Renal pelvis (tissue), 12 donors: Measurements from ENCODE around the gene EPN1. TPM values are rescaled to one million over a fixed set of nuclear protein-coding genes. Genes with fewer than 3 reads are reported as not detected.

ENCODE experiments used
- DNase-seq: peaks from one replicate; pipeline ENCODE4 v3.0.0-alpha.2; 2013
- long read RNA-seq, 16 experiments: transcript quantifications; one replicate each; lab custom pipeline, GENCODE V29; 2026
- polyA plus RNA-seq, 3 donors: library from polyadenylated mRNA; unstranded; fragments of 120-200 nt; gene quantifications; one replicate each; pipeline ENCODE4 v1.2.1, GENCODE V29; 2013; ENCODE audit not compliant: insufficient read length in 3 of 3

Gene EPN1
- polyA plus RNA-seq = 100 to 1,000 TPM; 123 to 173 (median 140) TPM
- long read RNA-seq, donor 1, full-length matches to known transcripts = 16 of 22 reads
- long read RNA-seq, donor 1, partial matches to known transcripts = 6 of 22 reads
- long read RNA-seq, donor 1, other reads (novel, unspliced or antisense) = 0 of 22 reads
- long read RNA-seq, donor 2, full-length matches to known transcripts = 15 of 49 reads
- long read RNA-seq, donor 2, partial matches to known transcripts = 24 of 49 reads
- long read RNA-seq, donor 2, other reads (novel, unspliced or antisense) = 10 of 49 reads
- long read RNA-seq, donor 3, full-length matches to known transcripts = 17 of 61 reads
- long read RNA-seq, donor 3, partial matches to known transcripts = 31 of 61 reads
- long read RNA-seq, donor 3, other reads (novel, unspliced or antisense) = 13 of 61 reads
- long read RNA-seq, donor 4, full-length matches to known transcripts = 14 of 34 reads
- long read RNA-seq, donor 4, partial matches to known transcripts = 6 of 34 reads
- long read RNA-seq, donor 4, other reads (novel, unspliced or antisense) = 14 of 34 reads
- long read RNA-seq, donor 5, full-length matches to known transcripts = 9 of 26 reads
- long read RNA-seq, donor 5, partial matches to known transcripts = 17 of 26 reads
- long read RNA-seq, donor 5, other reads (novel, unspliced or antisense) = 0 of 26 reads
- long read RNA-seq, donor 6, full-length matches to known transcripts = 7 of 37 reads
- long read RNA-seq, donor 6, partial matches to known transcripts = 20 of 37 reads
- long read RNA-seq, donor 6, other reads (novel, unspliced or antisense) = 10 of 37 reads
- long read RNA-seq, donor 7, full-length matches to known transcripts = 18 of 64 reads
- long read RNA-seq, donor 7, partial matches to known transcripts = 37 of 64 reads
- long read RNA-seq, donor 7, other reads (novel, unspliced or antisense) = 9 of 64 reads
- long read RNA-seq, donor 8, full-length matches to known transcripts = 6 of 18 reads
- long read RNA-seq, donor 8, partial matches to known transcripts = 12 of 18 reads
- long read RNA-seq, donor 8, other reads (novel, unspliced or antisense) = 0 of 18 reads
- long read RNA-seq, donor 9, full-length matches to known transcripts = 18 of 37 reads
- long read RNA-seq, donor 9, partial matches to known transcripts = 10 of 37 reads
- long read RNA-seq, donor 9, other reads (novel, unspliced or antisense) = 9 of 37 reads
- long read RNA-seq, donor 10, full-length matches to known transcripts = 15 of 28 reads
- long read RNA-seq, donor 10, partial matches to known transcripts = 5 of 28 reads
- long read RNA-seq, donor 10, other reads (novel, unspliced or antisense) = 8 of 28 reads
- long read RNA-seq, donor 11, full-length matches to known transcripts = 21 of 55 reads
- long read RNA-seq, donor 11, partial matches to known transcripts = 34 of 55 reads
- long read RNA-seq, donor 11, other reads (novel, unspliced or antisense) = 0 of 55 reads
- long read RNA-seq, donor 12, full-length matches to known transcripts = 22 of 55 reads
- long read RNA-seq, donor 12, partial matches to known transcripts = 19 of 55 reads
- long read RNA-seq, donor 12, other reads (novel, unspliced or antisense) = 14 of 55 reads
- long read RNA-seq, donor 13, full-length matches to known transcripts = 12 of 42 reads
- long read RNA-seq, donor 13, partial matches to known transcripts = 24 of 42 reads
- long read RNA-seq, donor 13, other reads (novel, unspliced or antisense) = 6 of 42 reads
- long read RNA-seq, donor 14, full-length matches to known transcripts = 26 of 91 reads
- long read RNA-seq, donor 14, partial matches to known transcripts = 57 of 91 reads
- long read RNA-seq, donor 14, other reads (novel, unspliced or antisense) = 8 of 91 reads
- long read RNA-seq, donor 15, full-length matches to known transcripts = 26 of 93 reads
- long read RNA-seq, donor 15, partial matches to known transcripts = 42 of 93 reads
- long read RNA-seq, donor 15, other reads (novel, unspliced or antisense) = 25 of 93 reads
- long read RNA-seq, donor 16, full-length matches to known transcripts = 22 of 51 reads
- long read RNA-seq, donor 16, partial matches to known transcripts = 22 of 51 reads
- long read RNA-seq, donor 16, other reads (novel, unspliced or antisense) = 7 of 51 reads

GRCh38 chr19:55674841-55675660, at the start of gene EPN1:
Gene EPN1, plus strand, starts transcription at chr19:55675226. Its CDS starts 3,402 bp downstream, at chr19:55678628.
- peak; percentile 95 for DNase-seq

- no peak for DNase-seq
Observed at GRCh38 chr19:55626350-55626749, 48.7 kb upstream of the EPN1 start.

GRCh38 chr19:55632463-55632834, 42.6 kb upstream of the EPN1 start:
- DNase-seq = peak; percentile 92

GRCh38 chr19:55633861-55634260, 41.2 kb upstream of the EPN1 start:
- DNase-seq = no peak

- no peak for DNase-seq
Observed at GRCh38 chr19:55635334-55635717, 39.7 kb upstream of the EPN1 start.

GRCh38 chr19:55635856-55636440, 39.1 kb upstream of the EPN1 start:
- DNase-seq = no peak

- no peak for DNase-seq
Observed at GRCh38 chr19:55636723-55637122, 38.3 kb upstream of the EPN1 start.

- no peak for DNase-seq
Observed at GRCh38 chr19:55637534-55637933, 37.5 kb upstream of the EPN1 start.

- no peak for DNase-seq
Observed at GRCh38 chr19:55638864-55639359, 36.1 kb upstream of the EPN1 start.

GRCh38 chr19:55640043-55640576, 34.9 kb upstream of the EPN1 start:
- no peak for DNase-seq

- peak; percentile 65 for DNase-seq
Observed at GRCh38 chr19:55640577-55641425, 34.2 kb upstream of the EPN1 start, which contains the start of gene ZNF580. Gene ZNF580, plus strand, starts transcription at chr19:55641002. Its CDS starts 1,507 bp downstream, at chr19:55642509.

GRCh38 chr19:55641426-55642152, 33.4 kb upstream of the EPN1 start:
- no peak for DNase-seq

GRCh38 chr19:55642153-55643002, 32.6 kb upstream of the EPN1 start:
- no peak for DNase-seq

- DNase-seq = peak; percentile 71
Observed at GRCh38 chr19:55643003-55643886, 31.8 kb upstream of the EPN1 start, which contains the start of gene ZNF581. Gene ZNF581, plus strand, starts transcription at chr19:55643649. Its CDS starts 923 bp downstream, at chr19:55644572.
